Epithelial cell of prostate (primary cell): ENCODE measurements around the gene RPAP3.
"Not testable (repeated sequence)": the region's sequence is repeated elsewhere in the genome, so short reads cannot be mapped to it uniquely, and the experiment has no call there.

Experiments used
- DNase-seq: peaks from one replicate; pipeline ENCODE4 v3.0.0-alpha.2; 2011; ENCODE audit warnings: low read depth, low spot score
- H3K27ac ChIP-seq: fragments of 450-650 bp; 2 replicates; pipeline ENCODE4 v1.5.1; 2017; ENCODE audit warnings: mild to moderate bottlenecking

RPAP3 gene

GRCh38 chr12:47689215-47689614 is 16.6 kb downstream of the RPAP3 start:
- no peak overlapping the region for H3K27ac ChIP-seq
- no peak for DNase-seq

- H3K27ac ChIP-seq: no peak overlapping the region
- DNase-seq: no peak
Measured at GRCh38 chr12:47687636-47688035, 18.2 kb downstream of the RPAP3 start.

- no peak for DNase-seq
- H3K27ac ChIP-seq: no peak overlapping the region
Measured at GRCh38 chr12:47686645-47687240, 19.1 kb downstream of the RPAP3 start.

DNA sequence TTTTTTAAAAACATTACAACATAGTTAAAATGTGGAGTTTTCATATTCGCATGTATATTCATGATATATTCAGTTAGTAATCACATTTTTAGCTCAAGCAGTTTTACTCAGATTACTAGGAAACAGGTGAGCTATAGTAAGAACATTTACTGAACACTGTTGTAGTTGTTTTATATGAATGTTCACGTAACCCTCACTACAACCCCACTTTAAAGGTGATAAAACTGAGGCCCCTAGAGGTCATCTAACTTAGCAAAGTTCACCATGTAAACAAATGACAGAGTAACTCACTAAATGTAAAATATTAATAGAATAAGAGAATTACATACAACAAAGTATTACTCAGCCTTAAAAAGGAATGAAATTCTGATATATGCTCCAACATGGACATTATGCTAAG is 26.0 kb downstream of the RPAP3 start:
- H3K27ac ChIP-seq: no peak overlapping the region
- DNase-seq: no peak

DNA sequence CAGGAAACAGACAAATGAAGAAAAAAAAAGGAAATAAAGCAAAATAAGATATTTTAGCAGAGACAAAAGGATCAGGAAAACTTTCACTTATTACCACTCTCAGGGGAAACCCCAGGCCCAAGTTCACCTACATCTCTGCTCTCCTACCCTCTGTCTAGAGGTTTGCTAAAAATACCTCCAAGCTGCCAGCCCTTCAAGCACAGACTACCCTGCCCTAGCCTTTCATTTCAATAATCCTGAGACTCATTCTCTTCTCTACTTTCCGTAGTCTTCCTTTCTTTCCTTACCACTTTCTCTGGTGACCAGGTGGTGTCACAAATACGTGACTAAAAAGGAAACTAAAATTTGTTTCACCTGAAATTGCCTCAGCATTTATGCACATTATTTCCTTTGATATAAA is 33.8 kb downstream of the RPAP3 start:
- no peak overlapping the region for H3K27ac ChIP-seq
- DNase-seq: no peak

DNA sequence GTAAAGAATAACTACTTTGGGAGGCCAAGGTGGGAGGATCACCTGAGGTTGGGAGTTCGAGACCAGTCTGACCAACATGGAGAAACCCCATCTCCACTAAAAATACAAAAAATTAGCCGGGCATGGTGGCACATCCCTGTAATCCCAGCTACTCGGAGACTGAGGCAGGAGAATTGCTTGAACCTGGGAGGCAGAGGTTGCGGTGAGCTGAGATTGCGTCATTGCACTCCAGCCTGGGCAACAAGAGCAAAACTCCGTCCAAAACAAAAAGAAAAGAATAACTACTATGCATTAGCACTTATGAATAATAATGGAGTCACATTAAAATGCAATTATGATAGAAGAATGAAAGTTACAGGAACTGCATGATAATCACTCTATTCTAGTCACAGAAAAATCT is 37.9 kb downstream of the RPAP3 start:
- not testable (repeated sequence) for H3K27ac ChIP-seq, DNase-seq

GRCh38 chr12:47652521-47653234 is 53.2 kb downstream of the RPAP3 start:
- no peak overlapping the region for H3K27ac ChIP-seq
- DNase-seq: no peak

DNA sequence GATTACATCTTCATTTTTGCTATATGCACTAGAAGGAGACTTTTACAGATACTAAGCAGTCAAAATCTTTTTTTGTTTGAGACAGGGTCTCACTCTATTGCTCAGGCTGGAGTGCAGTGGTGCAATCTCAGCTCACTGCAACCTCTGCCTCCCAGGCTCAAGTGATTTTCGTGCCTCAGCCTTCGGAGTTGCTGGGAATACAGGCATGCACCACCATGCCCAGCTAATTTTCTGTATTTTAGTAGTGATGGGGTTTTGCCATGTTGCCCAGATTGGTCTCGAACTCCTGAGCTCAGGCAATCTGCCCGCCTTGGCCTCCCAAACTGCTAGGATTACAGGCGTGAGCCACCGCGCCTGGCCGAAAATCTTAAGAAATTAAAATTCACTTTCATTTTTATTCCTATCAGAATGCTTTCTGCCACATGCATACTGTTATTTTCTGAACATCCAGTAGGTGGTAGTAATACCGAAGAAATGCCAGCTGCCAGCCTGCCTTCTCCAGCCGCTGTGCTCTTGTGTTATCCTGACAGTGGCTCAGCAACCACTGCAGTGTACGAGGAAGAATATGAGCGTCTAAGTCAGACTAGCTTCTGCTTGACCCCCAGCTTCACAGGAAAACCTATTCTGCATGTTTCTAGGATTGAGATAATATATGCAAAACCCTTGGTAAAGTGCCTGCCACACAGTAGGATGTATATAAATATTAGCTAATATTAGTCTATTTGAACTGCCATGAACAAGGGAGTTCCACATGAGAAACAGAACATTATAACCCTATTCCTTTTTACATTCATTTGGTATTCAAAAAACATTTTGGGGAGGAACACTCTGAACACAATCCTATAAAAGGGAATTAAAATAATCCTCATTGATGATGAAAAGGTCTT is 54.2 kb downstream of the RPAP3 start:
- DNase-seq: peak; percentile 5
- H3K27ac ChIP-seq: no peak overlapping the region

DNA sequence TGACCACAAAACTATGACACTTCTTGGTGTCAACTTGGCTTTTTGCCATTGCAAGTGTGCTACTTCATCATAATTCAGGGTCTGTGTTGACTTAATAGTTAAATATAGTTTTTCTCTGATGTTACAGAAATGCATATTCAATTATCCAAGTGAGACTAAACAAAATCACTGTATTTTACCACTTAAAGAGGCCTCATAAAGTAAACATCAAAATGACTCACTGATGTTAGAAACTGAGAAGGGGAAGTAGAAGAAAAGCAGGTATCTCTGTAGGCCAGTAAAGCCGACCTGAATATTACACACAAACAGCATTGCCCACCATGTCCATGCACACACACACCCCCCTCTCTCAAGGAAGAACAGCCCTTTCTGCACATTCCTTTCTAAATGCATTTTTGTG is 55.4 kb downstream of the RPAP3 start:
- DNase-seq: no peak

DNA sequence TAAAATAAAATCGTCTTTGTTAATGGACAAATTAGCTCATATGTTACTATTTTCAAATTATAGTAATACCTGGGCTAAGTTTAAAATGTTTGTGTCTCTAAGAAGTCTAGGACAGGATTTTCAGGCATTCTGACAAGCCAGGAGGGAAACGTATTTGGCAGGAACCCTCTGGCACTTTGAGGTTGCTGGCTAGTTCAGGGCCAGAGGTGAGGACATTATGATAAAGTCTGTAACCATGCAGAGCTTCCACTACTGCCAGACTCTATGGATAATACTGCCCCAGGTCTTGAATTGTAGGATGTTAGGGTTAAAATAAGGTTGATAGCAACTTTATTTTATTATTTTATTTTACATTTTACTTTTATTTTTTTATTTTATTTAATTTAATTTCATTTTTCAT is 56.4 kb downstream of the RPAP3 start:
- no peak for DNase-seq

More for the DNA sequence above, 55.4 kb downstream of the RPAP3 start:
- H3K27ac ChIP-seq: no peak overlapping the region

GRCh38 chr12:47648056-47648579 is 57.7 kb downstream of the RPAP3 start:
- no peak for DNase-seq
- no peak overlapping the region for H3K27ac ChIP-seq

More for the DNA sequence above, 56.4 kb downstream of the RPAP3 start:
- no peak overlapping the region for H3K27ac ChIP-seq

GRCh38 chr12:47642310-47642709 is 63.5 kb downstream of the RPAP3 start:
- not testable (repeated sequence) for DNase-seq, H3K27ac ChIP-seq

- H3K27ac ChIP-seq: no peak overlapping the region
- peak; percentile 2 for DNase-seq
Measured at GRCh38 chr12:47636908-47637780, 68.7 kb downstream of the RPAP3 start.

GRCh38 chr12:47635770-47636169 is 70.1 kb downstream of the RPAP3 start:
- H3K27ac ChIP-seq, DNase-seq: not testable (repeated sequence)

- no peak for DNase-seq
- no peak overlapping the region for H3K27ac ChIP-seq
Measured at GRCh38 chr12:47634127-47634526, 71.7 kb downstream of the RPAP3 start.

DNA sequence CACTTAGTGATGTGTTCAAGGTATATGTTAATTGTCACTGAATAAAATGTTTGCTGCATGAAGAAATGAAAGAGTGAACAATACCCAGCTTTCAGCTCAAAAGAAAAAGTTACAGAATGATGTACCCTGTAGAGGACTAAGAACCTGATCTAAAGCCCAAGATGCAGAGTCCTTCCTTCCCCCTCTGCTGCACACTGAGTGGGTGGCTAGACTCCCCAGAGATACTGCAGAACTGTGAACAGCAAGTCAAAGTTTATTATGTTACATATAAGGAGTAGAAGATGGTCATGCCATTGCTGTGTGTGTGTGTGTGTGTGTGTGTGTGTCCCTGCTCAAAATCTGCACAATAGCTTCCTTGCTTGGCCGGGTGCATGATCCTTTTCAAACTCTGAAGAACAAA is 83.9 kb downstream of the RPAP3 start:
- no peak for DNase-seq
- no peak overlapping the region for H3K27ac ChIP-seq

DNA sequence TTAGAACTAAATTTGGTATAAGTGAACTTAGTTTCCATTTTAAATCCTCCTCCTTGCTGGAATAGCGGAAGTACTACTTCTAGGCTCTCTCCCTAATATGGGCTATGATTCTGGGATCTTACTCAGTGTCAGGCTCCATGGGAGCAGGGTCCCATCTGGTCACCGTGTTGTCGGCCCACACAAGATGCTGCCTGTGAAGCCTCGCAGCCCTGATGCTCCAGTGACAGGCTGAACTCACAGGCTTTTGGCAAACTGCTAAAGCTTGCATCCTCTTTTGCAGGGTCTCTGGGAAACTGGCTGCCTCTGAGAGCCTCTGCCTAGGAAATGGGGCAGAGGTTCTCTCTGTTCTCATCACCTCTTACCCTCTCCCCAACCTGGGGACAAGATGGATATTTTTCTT is 88.4 kb downstream of the RPAP3 start:
- no peak overlapping the region for H3K27ac ChIP-seq
- DNase-seq: no peak

DNA sequence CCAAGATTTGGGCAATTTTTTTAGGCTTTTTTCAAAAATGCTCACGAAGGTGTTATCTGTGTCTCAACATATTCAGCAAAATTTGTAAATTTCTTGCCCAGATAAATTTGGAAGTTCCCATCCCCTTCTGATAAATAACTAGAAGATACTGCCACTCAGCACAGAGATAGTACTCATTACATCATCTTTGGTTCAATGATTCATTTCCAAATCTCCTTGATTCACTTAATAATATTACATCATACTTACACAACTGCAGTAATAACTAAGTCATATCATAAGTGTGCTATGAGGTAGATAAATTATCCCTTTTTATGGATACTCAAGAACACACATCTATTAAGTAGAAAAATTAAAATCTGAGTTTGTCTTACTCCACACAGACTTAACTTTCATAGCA is 89.4 kb downstream of the RPAP3 start:
- no peak overlapping the region for H3K27ac ChIP-seq
- no peak for DNase-seq

- no peak for DNase-seq
- no peak overlapping the region for H3K27ac ChIP-seq
Measured at GRCh38 chr12:47615711-47616110, 90.1 kb downstream of the RPAP3 start.

DNA sequence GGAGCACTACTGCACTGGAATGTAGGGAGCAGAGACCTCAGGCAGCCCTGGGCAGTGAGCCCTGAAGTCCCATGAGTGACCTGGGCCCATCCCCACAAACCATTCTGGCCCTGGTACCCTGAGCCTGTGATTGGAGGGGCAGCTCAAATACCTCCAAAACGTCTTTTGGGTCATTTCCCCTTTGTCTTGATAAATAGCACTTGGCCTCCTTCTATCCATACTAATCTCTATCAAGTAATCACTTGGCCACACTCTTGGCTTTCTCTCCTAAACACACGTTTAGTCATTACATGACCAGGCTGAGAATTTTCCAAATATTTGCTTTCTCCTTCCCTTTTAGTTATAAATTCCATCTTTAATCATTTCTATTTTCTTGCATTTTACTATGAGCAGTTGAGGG is 91.3 kb downstream of the RPAP3 start:
- no peak for DNase-seq
- H3K27ac ChIP-seq: no peak overlapping the region
